Panc1 (cell line): ENCODE measurements around the gene SSR3.

ENCODE experiments used
- TCF7L2 ChIP-seq: IDR thresholded peaks from 2 replicates; pipeline ENCODE4 v1.6.1; 2011; ENCODE audit warnings: mild to moderate bottlenecking, low read depth, low read length, inconsistent platforms
- TF ChIP-seq, protein P1 (sequence below): fragments of 450-650 bp; IDR thresholded peaks from 2 replicates; pipeline ENCODE4 v1.5.1; 2017; ENCODE audit warnings: mild to moderate bottlenecking

DNA sequence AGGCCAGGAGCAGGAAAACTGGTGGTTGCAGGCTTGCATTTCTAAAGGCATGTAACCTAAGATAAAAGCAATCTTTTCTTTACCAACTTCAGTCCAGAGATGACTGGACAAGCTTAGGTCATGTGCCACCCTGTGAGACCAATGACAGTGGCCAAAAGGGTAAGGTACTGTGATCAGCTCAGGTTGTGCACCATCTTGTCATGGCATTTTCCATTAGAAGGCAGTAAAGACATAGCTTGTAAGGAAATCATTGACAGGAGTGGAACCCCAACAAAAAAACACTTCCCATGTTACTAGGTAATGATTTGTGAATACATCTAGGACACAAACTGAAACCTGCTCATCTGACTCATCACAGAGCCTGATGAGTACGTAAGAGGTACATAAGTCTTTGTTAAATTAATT, 35.2 kb downstream of the SSR3 start:
- TF ChIP-seq, protein P1, sequence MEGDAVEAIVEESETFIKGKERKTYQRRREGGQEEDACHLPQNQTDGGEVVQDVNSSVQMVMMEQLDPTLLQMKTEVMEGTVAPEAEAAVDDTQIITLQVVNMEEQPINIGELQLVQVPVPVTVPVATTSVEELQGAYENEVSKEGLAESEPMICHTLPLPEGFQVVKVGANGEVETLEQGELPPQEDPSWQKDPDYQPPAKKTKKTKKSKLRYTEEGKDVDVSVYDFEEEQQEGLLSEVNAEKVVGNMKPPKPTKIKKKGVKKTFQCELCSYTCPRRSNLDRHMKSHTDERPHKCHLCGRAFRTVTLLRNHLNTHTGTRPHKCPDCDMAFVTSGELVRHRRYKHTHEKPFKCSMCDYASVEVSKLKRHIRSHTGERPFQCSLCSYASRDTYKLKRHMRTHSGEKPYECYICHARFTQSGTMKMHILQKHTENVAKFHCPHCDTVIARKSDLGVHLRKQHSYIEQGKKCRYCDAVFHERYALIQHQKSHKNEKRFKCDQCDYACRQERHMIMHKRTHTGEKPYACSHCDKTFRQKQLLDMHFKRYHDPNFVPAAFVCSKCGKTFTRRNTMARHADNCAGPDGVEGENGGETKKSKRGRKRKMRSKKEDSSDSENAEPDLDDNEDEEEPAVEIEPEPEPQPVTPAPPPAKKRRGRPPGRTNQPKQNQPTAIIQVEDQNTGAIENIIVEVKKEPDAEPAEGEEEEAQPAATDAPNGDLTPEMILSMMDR, result no peak
- no peak for TF ChIP-seq TCF7L2
